Loucy (cell line): Measurements from ENCODE around the gene CREBL2.

Experiments
- EZH2phosphoT487 ChIP-seq: fragments of 200-600 bp; IDR thresholded peaks from 2 replicates; pipeline ENCODE4 v1.6.1; 2018; ENCODE audit warnings: antibody characterized with exemption, mild to moderate bottlenecking, moderate library complexity, borderline replicate concordance
- TF ChIP-seq, protein P1 (sequence below): fragments of 200-600 bp; sonication (generic); conservative IDR thresholded peaks from 2 replicates; pipeline ENCODE4 v1.5.1; 2014; ENCODE audit warnings: mild to moderate bottlenecking, antibody characterized with exemption, low read length

- TF ChIP-seq, protein P1, sequence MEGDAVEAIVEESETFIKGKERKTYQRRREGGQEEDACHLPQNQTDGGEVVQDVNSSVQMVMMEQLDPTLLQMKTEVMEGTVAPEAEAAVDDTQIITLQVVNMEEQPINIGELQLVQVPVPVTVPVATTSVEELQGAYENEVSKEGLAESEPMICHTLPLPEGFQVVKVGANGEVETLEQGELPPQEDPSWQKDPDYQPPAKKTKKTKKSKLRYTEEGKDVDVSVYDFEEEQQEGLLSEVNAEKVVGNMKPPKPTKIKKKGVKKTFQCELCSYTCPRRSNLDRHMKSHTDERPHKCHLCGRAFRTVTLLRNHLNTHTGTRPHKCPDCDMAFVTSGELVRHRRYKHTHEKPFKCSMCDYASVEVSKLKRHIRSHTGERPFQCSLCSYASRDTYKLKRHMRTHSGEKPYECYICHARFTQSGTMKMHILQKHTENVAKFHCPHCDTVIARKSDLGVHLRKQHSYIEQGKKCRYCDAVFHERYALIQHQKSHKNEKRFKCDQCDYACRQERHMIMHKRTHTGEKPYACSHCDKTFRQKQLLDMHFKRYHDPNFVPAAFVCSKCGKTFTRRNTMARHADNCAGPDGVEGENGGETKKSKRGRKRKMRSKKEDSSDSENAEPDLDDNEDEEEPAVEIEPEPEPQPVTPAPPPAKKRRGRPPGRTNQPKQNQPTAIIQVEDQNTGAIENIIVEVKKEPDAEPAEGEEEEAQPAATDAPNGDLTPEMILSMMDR = no peak
- no peak for TF ChIP-seq EZH2phosphoT487
Observed at GRCh38 chr12:12646483-12647072, 34.9 kb downstream of the CREBL2 start.
